HG02642 (cell line): ENCODE results near the gene FAM168A.

Source experiments
- ATAC-seq: cut with Tn5 transposase; IDR thresholded peaks from one replicate; pipeline ENCODE4 v1.9.1; 2021; ENCODE audit warnings: mild to moderate bottlenecking; ENCODE audit not compliant: unreplicated experiment, poor library complexity

Gene FAM168A

GRCh38 chr11:73406619-73407018 lies 191.3 kb downstream of the FAM168A start:
- ATAC-seq = no peak

GRCh38 chr11:73406131-73406530 lies 191.8 kb downstream of the FAM168A start:
- ATAC-seq = no peak

- no peak for ATAC-seq
Observed at GRCh38 chr11:73405146-73405510, 192.8 kb downstream of the FAM168A start.

GRCh38 chr11:73404506-73405145 lies 193.3 kb downstream of the FAM168A start:
- ATAC-seq = no peak

GRCh38 chr11:73404048-73404447 lies 193.9 kb downstream of the FAM168A start:
- ATAC-seq = no peak

- no peak for ATAC-seq
Observed at GRCh38 chr11:73403541-73403940, 194.4 kb downstream of the FAM168A start.

GRCh38 chr11:73402834-73403185 lies 195.1 kb downstream of the FAM168A start:
- ATAC-seq = no peak

GRCh38 chr11:73401924-73402833 lies 195.7 kb downstream of the FAM168A start:
- no peak for ATAC-seq

GRCh38 chr11:73401217-73401923 lies 196.5 kb downstream of the FAM168A start:
- ATAC-seq = no peak

- no peak for ATAC-seq
Observed at GRCh38 chr11:73400293-73400692, 197.6 kb downstream of the FAM168A start.

- no peak for ATAC-seq
Observed at GRCh38 chr11:73399636-73400035, 198.3 kb downstream of the FAM168A start.

- ATAC-seq = no peak
Observed at GRCh38 chr11:73399159-73399590, 198.7 kb downstream of the FAM168A start.

- no peak for ATAC-seq
Observed at GRCh38 chr11:73398721-73399120, 199.2 kb downstream of the FAM168A start.

GRCh38 chr11:73398132-73398526 lies 199.8 kb downstream of the FAM168A start:
- ATAC-seq = no peak

- ATAC-seq = no peak
Observed at GRCh38 chr11:73397468-73398131, 200.3 kb downstream of the FAM168A start.

- no peak for ATAC-seq
Observed at GRCh38 chr11:73396985-73397384, 200.9 kb downstream of the FAM168A start.

- ATAC-seq = no peak
Observed at GRCh38 chr11:73396251-73396930, 201.5 kb downstream of the FAM168A start.

GRCh38 chr11:73395297-73396208 lies 202.4 kb downstream of the FAM168A start:
- ATAC-seq = no peak
